PC-9 (cell line): Measurements from ENCODE around the gene USP4.

Source experiments
- EZH2 ChIP-seq: fragments of 200-600 bp; sonication (generic); IDR thresholded peaks from 2 replicates; pipeline ENCODE4 v1.8.0; 2017; ENCODE audit warnings: antibody characterized with exemption, low read depth
- TF ChIP-seq, protein P1 (sequence below): fragments of 200-600 bp; sonication (generic); conservative IDR thresholded peaks from 2 replicates; pipeline ENCODE4 v1.6.1; 2017; ENCODE audit warnings: mixed run types, antibody characterized with exemption, mild to moderate bottlenecking, moderate library complexity

DNA sequence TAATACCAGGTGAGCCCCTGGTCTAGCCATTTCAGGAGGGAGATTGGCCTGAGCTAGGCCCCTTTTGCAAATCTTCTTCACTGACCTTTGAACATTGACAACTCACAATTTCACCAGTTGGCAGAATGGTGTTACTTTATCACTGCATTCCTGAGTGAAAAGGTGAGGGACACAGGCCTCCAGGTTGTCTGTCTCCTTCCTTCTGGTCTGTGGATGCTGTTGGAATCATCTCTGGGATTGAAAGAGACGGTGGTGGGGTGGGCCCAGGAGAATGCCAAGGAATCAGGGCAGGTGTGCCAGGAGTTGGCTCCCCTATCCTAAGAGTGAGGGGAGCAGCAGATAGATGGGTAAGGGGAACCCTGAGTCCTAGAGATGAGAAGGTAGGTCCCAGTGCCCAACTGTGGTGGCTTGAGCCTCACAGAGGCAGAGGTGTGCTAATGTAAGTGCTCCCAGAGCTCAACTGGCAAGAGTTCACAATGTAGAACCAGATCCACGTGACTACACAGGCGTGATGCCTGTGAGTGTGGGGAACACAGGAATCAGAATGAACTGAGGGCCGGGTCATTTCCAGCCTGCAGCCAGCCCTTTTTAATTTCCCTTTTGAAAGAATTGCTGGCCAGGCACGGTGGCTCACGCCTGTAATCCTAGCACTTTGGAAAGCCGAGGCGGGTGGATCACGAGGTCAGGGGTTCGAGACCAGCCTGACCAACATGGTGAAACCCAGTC is 74.0 kb downstream of the USP4 start:
- no peak for TF ChIP-seq EZH2
- TF ChIP-seq, protein P1, sequence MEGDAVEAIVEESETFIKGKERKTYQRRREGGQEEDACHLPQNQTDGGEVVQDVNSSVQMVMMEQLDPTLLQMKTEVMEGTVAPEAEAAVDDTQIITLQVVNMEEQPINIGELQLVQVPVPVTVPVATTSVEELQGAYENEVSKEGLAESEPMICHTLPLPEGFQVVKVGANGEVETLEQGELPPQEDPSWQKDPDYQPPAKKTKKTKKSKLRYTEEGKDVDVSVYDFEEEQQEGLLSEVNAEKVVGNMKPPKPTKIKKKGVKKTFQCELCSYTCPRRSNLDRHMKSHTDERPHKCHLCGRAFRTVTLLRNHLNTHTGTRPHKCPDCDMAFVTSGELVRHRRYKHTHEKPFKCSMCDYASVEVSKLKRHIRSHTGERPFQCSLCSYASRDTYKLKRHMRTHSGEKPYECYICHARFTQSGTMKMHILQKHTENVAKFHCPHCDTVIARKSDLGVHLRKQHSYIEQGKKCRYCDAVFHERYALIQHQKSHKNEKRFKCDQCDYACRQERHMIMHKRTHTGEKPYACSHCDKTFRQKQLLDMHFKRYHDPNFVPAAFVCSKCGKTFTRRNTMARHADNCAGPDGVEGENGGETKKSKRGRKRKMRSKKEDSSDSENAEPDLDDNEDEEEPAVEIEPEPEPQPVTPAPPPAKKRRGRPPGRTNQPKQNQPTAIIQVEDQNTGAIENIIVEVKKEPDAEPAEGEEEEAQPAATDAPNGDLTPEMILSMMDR: no peak
